Hepatocyte (in vitro differentiated cells): ENCODE results near the gene KIF20A. TPM values are rescaled to one million over a fixed set of nuclear protein-coding genes. Genes with fewer than 3 reads are reported as not detected.

Source experiments
- DNase-seq: peaks from one replicate; pipeline ENCODE4 v3.0.0-alpha.2; 2016; ENCODE audit warnings: low spot score
- H2AFZ ChIP-seq: fragments of 200-600 bp; sonication (generic); 2 replicates; pipeline ENCODE4 v1.6.0; 2016; ENCODE audit warnings: antibody characterized with exemption, mild to moderate bottlenecking
- H3K27ac ChIP-seq: fragments of 200-600 bp; sonication (generic); 2 replicates; pipeline ENCODE4 v1.5.1; 2016; ENCODE audit warnings: mild to moderate bottlenecking
- H3K27me3 ChIP-seq: fragments of 200-600 bp; sonication (generic); 2 replicates; pipeline ENCODE4 v1.6.1; 2016
- H3K36me3 ChIP-seq: fragments of 200-600 bp; sonication (generic); replicated peaks from 2 replicates; pipeline ENCODE4 v1.5.1; 2016; ENCODE audit warnings: low read depth; ENCODE audit not compliant: insufficient read depth
- H3K4me1 ChIP-seq: fragments of 200-600 bp; sonication (generic); 2 replicates; pipeline ENCODE4 v1.5.1; 2016; ENCODE audit warnings: mild to moderate bottlenecking, moderate library complexity; ENCODE audit not compliant: insufficient read depth
- H3K4me2 ChIP-seq: fragments of 200-600 bp; sonication (generic); 2 replicates; pipeline ENCODE4 v1.6.0; 2016
- H3K4me3 ChIP-seq: fragments of 200-600 bp; sonication (generic); 2 replicates; pipeline ENCODE4 v1.5.1; 2016; ENCODE audit warnings: mild to moderate bottlenecking
- H3K79me2 ChIP-seq: fragments of 200-600 bp; sonication (generic); 2 replicates; pipeline ENCODE4 v1.6.0; 2017; ENCODE audit warnings: mild to moderate bottlenecking
- H3K9me2 ChIP-seq: fragments of 200-600 bp; sonication (generic); replicated peaks from 2 replicates; pipeline ENCODE4 v1.6.0; 2017; ENCODE audit warnings: mild to moderate bottlenecking; ENCODE audit not compliant: insufficient read depth
- H3K9me3 ChIP-seq: fragments of 200-600 bp; sonication (generic); 2 replicates; pipeline ENCODE4 v1.5.1; 2016; ENCODE audit warnings: low read depth, mild to moderate bottlenecking
- H4K20me1 ChIP-seq: fragments of 200-600 bp; sonication (generic); 2 replicates; pipeline ENCODE4 v1.6.0; 2016; ENCODE audit warnings: mild to moderate bottlenecking; ENCODE audit not compliant: insufficient read depth, poor library complexity, severe bottlenecking
- EZH2 ChIP-seq: fragments of 200-600 bp; sonication (generic); IDR thresholded peaks from 2 replicates; pipeline ENCODE4 v1.6.1; 2016; ENCODE audit warnings: antibody characterized with exemption, mild to moderate bottlenecking, borderline replicate concordance
- EZH2phosphoT487 ChIP-seq: fragments of 200-600 bp; sonication (generic); IDR thresholded peaks from one replicate; pipeline ENCODE4 v1.6.1; 2018; ENCODE audit warnings: antibody characterized with exemption, mild to moderate bottlenecking, low read depth, moderate library complexity; ENCODE audit not compliant: unreplicated experiment, severe bottlenecking
- WGBS: methylation state at CpG from one replicate; pipeline ENCODE4 v1.1.6; 2016; ENCODE audit warnings: low lambda C conversion rate; ENCODE audit errors: missing lambda C conversion rate; 5-methylcytosine and 5-hydroxymethylcytosine counted together
- polyA plus RNA-seq: library from polyadenylated mRNA; unstranded; fragments of >200 nt; fragmentation: Nextera tagmentation; extraction: Ambion mirVana; gene quantifications from 2 replicates; pipeline ENCODE4 v1.2.1, GENCODE V29; 2016
- total RNA-seq: library from RNA; depleted of rRNA; stranded (reverse); fragments of >200 nt; gene quantifications from 2 replicates; pipeline ENCODE4 v1.2.3, GENCODE V29; 2014
- TF ChIP-seq, protein P1 (sequence below): fragments of 200-600 bp; sonication (generic); IDR thresholded peaks from 2 replicates; pipeline ENCODE4 v1.5.1; 2016; ENCODE audit warnings: antibody characterized with exemption, mild to moderate bottlenecking; ENCODE audit not compliant: poor library complexity

KIF20A gene
- total and polyA plus RNA-seq, 2 experiments from 2014 or later = 9.0 to 12.3 TPM

DNA sequence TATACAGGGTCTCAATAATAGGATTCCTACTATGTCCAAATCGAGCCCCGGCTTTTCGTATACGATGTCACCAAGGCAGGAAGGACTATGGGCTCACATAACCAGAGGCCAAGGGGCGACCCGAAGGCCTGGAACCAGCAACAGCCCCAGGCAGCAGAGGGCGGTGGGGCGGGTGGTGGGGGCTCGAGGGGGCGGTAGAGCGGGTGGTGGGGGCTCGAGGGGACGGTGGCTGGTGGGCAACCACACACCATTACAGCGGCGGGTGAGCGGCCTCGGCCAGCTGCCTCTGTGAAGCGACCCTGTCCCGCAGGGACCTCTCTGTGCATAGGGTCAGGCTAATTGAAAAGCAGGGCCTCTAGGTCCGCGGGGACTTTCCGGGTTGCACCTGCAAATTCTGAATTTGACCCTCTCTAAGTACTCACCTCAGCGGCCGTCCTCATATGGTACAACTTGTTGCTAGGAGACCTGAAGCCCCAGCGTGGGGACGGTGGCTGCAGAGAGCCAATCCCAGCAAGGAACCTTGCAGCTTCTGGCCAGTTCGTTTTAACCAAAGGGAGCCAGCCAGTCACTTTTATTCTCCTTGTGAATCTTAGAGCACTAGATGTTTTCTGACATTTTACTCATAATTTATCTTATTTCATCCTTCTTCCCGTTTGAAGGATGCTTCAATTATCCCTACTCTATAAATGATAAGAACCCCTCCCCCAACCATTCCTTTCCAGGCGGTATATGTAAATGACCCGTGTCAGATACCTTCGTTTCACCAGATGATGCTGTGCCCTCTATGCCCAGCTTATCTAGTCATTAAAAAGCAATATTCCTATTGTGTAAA lies 39.7 kb upstream of the KIF20A start, which contains the start of gene NME5:
Gene NME5, minus strand, starts transcription at position 480 of the 832 bp plus-strand sequence. CDS start 648 bp downstream, outside the sequence.
- WGBS = 14% methylated on average over 19 of the region's 31 CpGs
- H3K27ac ChIP-seq = no peak within 1 kb of the TSS
- TF ChIP-seq, protein P1, sequence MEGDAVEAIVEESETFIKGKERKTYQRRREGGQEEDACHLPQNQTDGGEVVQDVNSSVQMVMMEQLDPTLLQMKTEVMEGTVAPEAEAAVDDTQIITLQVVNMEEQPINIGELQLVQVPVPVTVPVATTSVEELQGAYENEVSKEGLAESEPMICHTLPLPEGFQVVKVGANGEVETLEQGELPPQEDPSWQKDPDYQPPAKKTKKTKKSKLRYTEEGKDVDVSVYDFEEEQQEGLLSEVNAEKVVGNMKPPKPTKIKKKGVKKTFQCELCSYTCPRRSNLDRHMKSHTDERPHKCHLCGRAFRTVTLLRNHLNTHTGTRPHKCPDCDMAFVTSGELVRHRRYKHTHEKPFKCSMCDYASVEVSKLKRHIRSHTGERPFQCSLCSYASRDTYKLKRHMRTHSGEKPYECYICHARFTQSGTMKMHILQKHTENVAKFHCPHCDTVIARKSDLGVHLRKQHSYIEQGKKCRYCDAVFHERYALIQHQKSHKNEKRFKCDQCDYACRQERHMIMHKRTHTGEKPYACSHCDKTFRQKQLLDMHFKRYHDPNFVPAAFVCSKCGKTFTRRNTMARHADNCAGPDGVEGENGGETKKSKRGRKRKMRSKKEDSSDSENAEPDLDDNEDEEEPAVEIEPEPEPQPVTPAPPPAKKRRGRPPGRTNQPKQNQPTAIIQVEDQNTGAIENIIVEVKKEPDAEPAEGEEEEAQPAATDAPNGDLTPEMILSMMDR = no peak
- TF ChIP-seq EZH2 (no peak), EZH2phosphoT487 (no peak)
- H2AFZ ChIP-seq = peak within 1 kb of the TSS; percentile 77
- H3K4me3 ChIP-seq = no peak within 1 kb of the TSS
- H3K27me3 ChIP-seq = no peaks in the 10 kb centered on the region
- peak within 1 kb of the TSS; percentile 82 for H3K4me2 ChIP-seq
- no peaks in the 10 kb centered on the region for H4K20me1 ChIP-seq
- peak; percentile 66 for DNase-seq
- no peaks in the 10 kb centered on the region for H3K4me1 ChIP-seq
- H3K9me2 ChIP-seq = no peaks in the 10 kb centered on the region
- H3K9me3 ChIP-seq = no peaks in the 10 kb centered on the region
- H3K36me3 ChIP-seq = no peaks in the 10 kb centered on the region
- H3K79me2 ChIP-seq = no peaks in the 10 kb centered on the region

- Histone ChIP-seq H3K4me3 (no peak overlapping the region), H4K20me1 (no peaks in the 10 kb centered on the region), H3K4me2 (peak overlapping the region; percentile 82), H3K9me3 (no peaks in the 10 kb centered on the region), H3K36me3 (no peaks in the 10 kb centered on the region), H3K79me2 (no peaks in the 10 kb centered on the region), H3K27me3 (no peaks in the 10 kb centered on the region), H3K9me2 (no peaks in the 10 kb centered on the region), H2AFZ (peak overlapping the region; percentile 77), H3K4me1 (no peaks in the 10 kb centered on the region), H3K27ac (no peak overlapping the region)
- no peak for DNase-seq
- TF ChIP-seq, protein P1 = no peak
- 73% methylated on average over 3 of the region's 3 CpGs for WGBS
Measured at GRCh38 chr5:138139781-138140090, 39.2 kb upstream of the KIF20A start.

- Histone ChIP-seq H3K4me3 (no peak overlapping the region), H3K4me2 (no peak overlapping the region), H3K27ac (no peak overlapping the region), H3K36me3 (no peaks in the 10 kb centered on the region), H3K9me2 (no peaks in the 10 kb centered on the region), H3K79me2 (no peaks in the 10 kb centered on the region), H3K4me1 (no peaks in the 10 kb centered on the region), H3K27me3 (no peaks in the 10 kb centered on the region), H3K9me3 (no peaks in the 10 kb centered on the region), H2AFZ (no peak overlapping the region), H4K20me1 (no peaks in the 10 kb centered on the region)
- DNase-seq = no peak
- TF ChIP-seq, protein P1 = no peak
- TF ChIP-seq EZH2phosphoT487 (no peak), EZH2 (no peak)
- WGBS = 68% methylated on average over 4 of the region's 4 CpGs
Measured at GRCh38 chr5:138140268-138140667, 38.6 kb upstream of the KIF20A start.
